HFF-Myc (cell line): ENCODE measurements around the gene COX8C.
"Not testable (repeated sequence)": the region's sequence is repeated elsewhere in the genome, so short reads cannot be mapped to it uniquely, and the experiment has no call there.

Source experiments
- DNase-seq: peaks from one replicate; pipeline ENCODE4 v3.0.0-alpha.2; 2011; ENCODE audit warnings: low read depth; ENCODE audit errors: extremely low read depth
- H3K4me3 ChIP-seq: replicated peaks from 2 replicates; pipeline ENCODE4 v1.5.1; 2011; ENCODE audit warnings: low read depth, mild to moderate bottlenecking, control low read depth, low read length
- TF ChIP-seq, protein P1 (sequence below): IDR thresholded peaks from 2 replicates; pipeline ENCODE4 v1.5.1; 2012; ENCODE audit warnings: mild to moderate bottlenecking, low read depth, low read length, control low read depth; ENCODE audit errors: missing control alignments

The COX8C gene

DNA sequence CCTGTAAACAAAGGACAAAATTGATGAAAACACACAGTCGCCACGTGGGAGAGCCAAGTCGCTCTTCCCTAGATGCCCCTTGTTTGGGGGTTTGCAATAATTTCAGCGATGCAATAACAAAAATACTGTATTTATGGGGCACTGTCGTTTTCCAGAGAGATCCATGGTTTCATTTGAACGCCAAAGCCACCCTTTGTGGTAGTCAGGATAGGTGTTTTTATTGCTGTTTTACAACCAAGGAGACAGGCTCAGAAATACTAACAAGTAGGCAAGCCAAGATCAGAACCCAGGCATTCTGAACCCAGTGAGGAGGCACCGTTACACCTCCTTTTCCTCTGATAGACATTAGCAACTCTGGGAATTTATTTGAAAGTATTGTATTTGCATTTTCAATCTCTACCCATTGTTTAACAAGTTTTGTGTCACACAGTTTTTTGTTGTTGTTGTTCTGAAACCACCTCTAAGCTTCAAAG lies 13.3 kb upstream of the COX8C start:
- DNase-seq, result no peak
- TF ChIP-seq, protein P1, sequence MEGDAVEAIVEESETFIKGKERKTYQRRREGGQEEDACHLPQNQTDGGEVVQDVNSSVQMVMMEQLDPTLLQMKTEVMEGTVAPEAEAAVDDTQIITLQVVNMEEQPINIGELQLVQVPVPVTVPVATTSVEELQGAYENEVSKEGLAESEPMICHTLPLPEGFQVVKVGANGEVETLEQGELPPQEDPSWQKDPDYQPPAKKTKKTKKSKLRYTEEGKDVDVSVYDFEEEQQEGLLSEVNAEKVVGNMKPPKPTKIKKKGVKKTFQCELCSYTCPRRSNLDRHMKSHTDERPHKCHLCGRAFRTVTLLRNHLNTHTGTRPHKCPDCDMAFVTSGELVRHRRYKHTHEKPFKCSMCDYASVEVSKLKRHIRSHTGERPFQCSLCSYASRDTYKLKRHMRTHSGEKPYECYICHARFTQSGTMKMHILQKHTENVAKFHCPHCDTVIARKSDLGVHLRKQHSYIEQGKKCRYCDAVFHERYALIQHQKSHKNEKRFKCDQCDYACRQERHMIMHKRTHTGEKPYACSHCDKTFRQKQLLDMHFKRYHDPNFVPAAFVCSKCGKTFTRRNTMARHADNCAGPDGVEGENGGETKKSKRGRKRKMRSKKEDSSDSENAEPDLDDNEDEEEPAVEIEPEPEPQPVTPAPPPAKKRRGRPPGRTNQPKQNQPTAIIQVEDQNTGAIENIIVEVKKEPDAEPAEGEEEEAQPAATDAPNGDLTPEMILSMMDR, result no peak
- H3K4me3 ChIP-seq, result peak overlapping the region; percentile 79

DNA sequence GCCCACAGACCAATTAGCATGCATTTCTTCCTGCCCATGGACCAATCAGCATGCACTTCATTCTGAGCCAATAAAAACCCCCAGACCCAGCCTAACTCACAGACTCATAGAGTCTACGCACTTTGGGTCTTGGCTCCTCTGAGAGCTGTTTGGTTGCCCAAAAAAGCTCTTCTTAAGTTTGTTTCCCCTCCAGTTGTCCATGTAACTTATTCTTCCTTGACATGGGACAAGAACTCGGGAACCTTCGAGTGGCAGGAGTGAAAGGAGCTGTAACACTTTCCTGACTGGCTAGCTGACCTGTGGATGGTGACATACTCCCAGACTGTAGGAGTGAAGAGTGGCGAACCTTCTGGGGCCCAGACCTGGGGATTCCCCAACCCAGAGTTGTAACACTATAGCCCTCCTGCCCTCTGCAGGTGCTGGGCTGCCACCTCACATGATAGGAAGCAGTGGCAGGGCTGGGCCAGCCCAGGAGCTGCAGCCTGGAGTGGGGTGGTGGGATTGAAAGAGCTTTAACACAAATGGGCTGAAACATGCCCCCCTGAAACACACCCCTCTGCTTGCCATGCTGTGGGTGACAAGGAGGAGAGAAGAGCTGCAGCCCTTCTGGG lies 9.7 kb upstream of the COX8C start:
- TF ChIP-seq, protein P1, result no peak
- DNase-seq, result no peak
- H3K4me3 ChIP-seq, result no peak overlapping the region

DNA sequence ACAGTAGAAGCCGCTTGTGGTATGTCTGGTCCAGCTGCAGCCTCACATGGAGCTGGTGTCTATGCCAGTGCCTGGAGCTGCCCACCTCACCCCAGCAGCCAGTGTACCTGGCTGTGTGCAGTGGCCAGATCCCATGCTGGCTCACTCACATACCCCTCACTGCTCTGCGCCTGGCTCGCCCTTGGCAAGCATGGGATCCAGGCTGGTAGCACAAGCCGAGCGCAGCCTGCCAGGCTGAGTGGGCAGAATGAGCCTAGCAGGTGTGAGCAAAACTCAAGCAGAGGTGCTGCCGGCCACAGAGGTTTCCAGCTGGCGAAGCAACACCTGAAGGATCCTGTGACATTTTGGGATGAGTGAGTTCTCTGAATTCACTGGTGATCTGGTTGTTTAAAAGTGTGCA lies 9.1 kb upstream of the COX8C start:
- no peak for DNase-seq
- H3K4me3 ChIP-seq, result no peak overlapping the region
- TF ChIP-seq, protein P1, result no peak

DNA sequence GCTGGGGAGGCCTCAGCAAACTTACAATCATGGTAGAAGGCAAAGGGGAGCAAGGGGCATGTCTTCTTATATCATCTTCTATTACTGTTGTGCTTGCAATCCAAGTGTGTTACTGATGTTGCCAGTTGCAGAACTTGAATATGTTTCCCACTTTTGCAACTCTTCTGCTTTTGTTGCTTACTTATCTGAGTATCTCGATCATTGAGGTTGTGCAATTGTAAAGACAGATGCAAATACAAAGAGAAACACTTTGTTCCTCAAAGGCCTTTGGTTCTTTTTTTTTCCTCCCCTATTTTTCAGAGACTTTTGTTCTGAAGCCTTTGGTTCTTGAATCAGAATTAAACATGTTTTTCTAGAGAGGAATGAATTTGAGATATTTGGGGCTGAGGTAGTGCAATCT lies 3.7 kb upstream of the COX8C start:
- no peak overlapping the region for H3K4me3 ChIP-seq
- TF ChIP-seq, protein P1, result no peak
- no peak for DNase-seq

DNA sequence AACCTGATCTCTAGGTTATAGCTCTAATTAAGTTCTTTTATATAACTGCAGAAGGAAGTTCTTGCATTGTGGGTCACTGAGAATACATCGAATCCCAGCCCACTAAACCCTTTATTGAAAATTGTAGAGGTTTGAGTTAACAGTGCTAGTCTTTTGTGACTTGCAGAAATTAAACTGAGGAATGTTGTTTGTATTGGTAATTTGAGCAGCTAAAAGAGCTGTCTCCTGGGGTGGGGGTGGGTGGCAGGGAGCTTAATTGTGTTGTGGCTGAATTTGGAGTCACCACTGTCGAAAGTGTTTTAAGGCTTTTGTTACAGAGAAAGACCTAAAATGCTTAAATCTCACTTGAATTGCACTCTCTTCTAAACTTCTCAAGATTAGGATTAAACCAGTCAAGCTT lies 3.2 kb upstream of the COX8C start:
- DNase-seq, result no peak
- TF ChIP-seq, protein P1, result no peak
- H3K4me3 ChIP-seq, result no peak overlapping the region

DNA sequence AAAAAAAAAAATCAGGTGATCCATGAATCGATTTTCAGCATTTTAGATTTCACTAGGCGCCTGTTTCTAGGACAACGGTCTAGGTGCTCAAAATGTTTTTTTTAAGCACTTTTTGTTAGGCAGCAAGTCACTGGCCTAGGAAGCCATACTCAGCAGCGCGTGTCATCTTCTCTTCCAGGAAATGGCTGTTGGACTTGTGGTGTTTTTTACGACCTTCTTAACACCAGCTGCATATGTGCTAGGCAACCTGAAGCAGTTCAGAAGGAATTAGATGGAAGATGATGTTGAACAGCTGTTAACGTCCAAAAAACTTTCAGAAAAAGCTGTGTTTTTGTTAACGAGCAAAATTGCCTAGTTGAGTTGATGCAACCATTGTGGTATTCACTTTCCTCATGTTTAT lies 868 bp downstream of the COX8C start:
- H3K4me3 ChIP-seq, result no peak overlapping the region
- DNase-seq, result no peak
- TF ChIP-seq, protein P1, result no peak

DNA sequence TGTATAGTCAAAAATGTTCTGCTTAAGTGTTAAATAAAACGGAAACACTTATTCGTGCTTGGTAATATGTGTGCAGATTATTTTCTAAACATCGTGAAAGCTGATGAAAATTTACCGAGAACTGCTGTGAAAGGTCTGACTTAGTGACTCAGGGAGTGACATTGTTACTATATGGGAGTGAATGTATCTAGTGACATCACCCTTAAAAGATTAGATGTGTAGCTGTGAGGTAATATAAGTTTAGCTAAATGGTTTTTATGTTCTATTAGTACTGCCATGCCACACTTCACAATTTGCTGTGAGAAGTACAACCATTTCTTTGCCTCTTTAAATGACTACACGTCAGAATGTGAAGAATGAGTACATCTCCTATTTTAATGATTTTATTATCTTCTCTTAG lies 1.3 kb downstream of the COX8C start:
- TF ChIP-seq, protein P1, result no peak
- no peak overlapping the region for H3K4me3 ChIP-seq
- no peak for DNase-seq

DNA sequence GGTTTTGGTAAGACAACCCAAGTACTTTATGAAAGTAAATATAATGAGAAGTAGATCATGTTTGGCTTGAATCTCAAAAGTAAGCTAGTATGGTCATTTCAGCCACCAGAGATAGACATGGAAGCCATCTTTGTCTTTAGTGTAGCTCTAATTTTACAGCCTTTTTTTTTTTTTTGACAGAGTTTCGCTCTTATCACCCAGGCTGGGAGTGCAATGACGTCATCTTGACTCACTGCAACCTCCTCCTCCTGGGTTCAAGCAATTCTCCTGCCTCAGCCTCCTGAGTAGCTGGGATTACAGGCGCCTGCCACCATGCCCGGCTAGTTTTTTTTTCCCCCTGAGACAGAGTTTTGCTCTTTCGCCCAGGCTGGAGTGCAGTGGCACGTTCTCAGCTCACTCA lies 7.9 kb downstream of the COX8C start:
- not testable (repeated sequence) for DNase-seq

More for the DNA sequence above, 7.9 kb downstream of the COX8C start:
- not testable (repeated sequence) for H3K4me3 ChIP-seq
